HG02981 (cell line): ENCODE measurements around the gene ALKBH7.

ENCODE experiments used
- ATAC-seq: cut with Tn5 transposase; IDR thresholded peaks from one replicate; pipeline ENCODE4 v1.9.1; 2021; ENCODE audit warnings: mild to moderate bottlenecking, moderate library complexity; ENCODE audit not compliant: unreplicated experiment

ALKBH7 gene

DNA sequence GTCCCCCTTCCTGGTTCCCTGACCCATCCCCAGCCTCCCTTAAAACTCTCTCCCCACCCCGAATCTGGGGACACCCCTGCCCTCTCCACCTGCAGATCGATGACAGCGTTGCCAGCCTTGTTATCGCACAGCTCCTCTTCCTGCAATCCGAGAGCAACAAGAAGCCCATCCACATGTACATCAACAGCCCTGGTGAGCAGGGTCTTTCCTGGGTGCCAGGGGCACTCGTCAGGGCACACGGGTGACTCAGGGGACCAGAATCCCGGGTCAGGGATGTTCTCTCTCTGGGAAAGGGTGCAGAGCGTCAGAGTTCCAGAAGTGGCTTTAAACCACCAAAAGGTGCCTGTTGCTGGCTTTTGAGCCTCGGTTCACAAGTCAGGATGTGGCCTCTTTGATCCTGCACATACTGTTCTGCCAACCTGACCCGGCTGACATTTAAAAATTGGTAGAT, 10.2 kb upstream of the ALKBH7 start:
- ATAC-seq: no peak

DNA sequence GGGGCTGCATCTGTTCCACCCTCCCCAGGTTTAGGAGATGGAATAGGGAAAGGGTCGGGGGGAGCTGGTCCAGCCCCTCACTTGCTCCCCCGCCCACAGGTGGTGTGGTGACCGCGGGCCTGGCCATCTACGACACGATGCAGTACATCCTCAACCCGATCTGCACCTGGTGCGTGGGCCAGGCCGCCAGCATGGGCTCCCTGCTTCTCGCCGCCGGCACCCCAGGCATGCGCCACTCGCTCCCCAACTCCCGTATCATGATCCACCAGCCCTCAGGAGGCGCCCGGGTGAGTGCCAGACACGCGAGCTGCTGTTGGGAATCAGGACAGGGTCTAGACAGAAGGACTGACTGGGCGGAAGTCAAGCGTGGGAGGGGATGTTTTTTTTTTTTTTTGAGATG, 8.2 kb upstream of the ALKBH7 start:
- no peak for ATAC-seq

DNA sequence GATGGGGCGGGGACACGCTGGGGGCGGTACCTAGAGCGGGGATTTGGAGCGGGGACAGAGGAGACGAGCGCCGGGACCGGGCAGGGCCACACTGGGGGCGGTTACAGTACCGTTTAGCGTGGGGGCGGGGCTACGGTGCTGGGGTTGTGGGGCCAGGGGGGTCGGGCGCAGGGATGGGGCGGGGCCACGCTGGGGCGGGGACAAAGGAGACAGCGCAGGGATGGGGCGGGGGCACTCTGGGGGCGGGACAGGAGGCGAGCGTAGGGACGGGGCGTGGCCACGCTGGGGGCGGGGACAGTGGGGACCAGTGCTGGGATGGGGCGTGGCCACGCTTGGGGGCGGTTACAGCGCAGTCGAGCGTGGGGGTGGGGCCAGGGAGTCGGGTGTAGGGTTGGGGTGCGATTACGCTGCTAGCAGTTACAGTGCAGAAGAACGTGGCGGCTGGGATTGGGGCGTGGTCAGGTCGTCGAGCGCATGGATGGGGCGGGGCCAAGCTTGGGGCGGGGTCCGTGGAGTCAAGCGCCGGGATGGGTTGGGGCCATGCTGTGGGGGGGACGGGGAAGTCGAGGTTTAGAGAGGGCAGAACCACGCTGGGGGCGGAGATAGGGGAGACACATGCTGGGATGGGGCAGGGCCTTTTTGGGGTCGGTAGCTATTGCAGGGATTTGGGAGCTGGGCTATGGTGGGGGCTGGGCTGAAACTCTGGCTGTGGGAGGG, 660 bp downstream of the ALKBH7 start:
- peak; percentile 49 for ATAC-seq

DNA sequence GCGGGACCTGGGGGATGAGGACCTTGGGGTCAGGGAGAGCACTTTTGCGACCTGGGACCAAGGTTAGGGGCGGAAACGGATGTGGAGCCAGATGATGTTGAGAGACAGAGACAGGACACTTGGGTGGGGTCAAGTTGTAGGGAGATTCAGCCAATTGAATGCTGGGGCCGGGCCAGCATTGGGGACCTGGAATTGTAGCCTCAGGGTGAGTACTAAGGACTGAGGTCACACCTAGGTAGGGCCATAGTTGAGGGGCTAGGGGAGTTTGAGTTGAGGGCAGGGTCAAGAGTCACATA, 1.2 kb downstream of the ALKBH7 start:
- ATAC-seq: no peak

GRCh38 chr19:6374161-6374709, 1.6 kb downstream of the ALKBH7 start:
- no peak for ATAC-seq

- no peak for ATAC-seq
Measured at GRCh38 chr19:6374711-6375410, 2.3 kb downstream of the ALKBH7 start.

DNA sequence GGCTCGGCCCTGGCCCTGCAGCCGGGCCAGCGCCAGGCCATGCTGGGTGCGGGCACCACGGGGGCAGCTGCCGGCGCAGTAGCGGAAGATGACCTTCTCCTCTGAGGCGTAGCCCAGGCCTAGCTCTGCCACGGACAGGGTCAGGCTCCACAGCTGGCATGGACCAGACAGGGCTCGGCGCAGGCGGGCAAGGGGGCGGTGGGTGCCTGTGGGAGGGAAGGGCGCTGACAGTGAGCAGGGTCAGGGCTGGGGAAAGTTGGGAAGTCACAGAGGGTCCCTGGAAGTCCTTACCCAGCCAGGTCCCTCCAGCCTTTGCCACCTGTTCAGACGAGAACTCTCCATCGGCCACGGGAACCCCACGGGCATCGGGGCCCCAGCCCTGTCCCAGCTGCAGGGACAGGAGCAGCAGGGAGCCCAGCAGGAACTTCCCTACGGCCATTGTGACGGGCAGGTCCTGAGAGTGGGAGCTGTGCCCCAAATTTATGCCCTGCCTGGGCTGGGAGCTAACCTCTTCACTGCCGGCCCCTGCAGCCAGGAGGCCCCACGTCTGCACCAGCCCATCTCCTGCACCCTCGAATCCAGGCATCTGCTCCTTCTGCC, 2.9 kb downstream of the ALKBH7 start, which contains the start of gene PSPN:
Gene PSPN, minus strand, starts transcription at position 523 of the 600 bp plus-strand sequence. Its CDS starts 84 bp downstream, at position 439.
- ATAC-seq: no peak

- no peak for ATAC-seq
Measured at GRCh38 chr19:6376512-6377190, 4.1 kb downstream of the ALKBH7 start.

DNA sequence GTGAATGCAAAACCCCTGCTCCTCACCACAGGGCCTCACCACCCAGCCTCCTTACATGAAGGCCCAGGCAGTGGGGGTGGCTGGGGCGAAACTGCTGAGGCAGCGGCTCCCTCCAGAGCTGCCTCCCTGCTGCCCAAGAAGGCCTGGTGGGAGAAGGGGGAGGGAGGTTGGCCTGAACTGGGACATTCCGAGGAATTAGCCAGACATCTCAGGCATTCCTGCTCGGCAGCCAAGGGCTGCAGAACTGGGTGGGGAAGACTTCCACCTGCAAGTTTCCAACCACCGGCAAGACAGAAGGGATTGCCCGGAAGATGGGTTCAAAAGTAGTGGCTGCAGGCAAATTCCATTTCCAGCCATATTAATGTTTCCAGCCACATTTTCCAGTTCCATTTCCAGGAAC, 5.4 kb downstream of the ALKBH7 start:
- ATAC-seq: no peak

- ATAC-seq: no peak
Measured at GRCh38 chr19:6378486-6378885, 5.9 kb downstream of the ALKBH7 start.

- ATAC-seq: no peak
Measured at GRCh38 chr19:6379744-6380143, 7.2 kb downstream of the ALKBH7 start.

- no peak for ATAC-seq
Measured at GRCh38 chr19:6381030-6381750, 8.6 kb downstream of the ALKBH7 start.

GRCh38 chr19:6383188-6383587, 10.6 kb downstream of the ALKBH7 start:
- no peak for ATAC-seq

- ATAC-seq: no peak
Measured at GRCh38 chr19:6384381-6384780, 11.8 kb downstream of the ALKBH7 start.

DNA sequence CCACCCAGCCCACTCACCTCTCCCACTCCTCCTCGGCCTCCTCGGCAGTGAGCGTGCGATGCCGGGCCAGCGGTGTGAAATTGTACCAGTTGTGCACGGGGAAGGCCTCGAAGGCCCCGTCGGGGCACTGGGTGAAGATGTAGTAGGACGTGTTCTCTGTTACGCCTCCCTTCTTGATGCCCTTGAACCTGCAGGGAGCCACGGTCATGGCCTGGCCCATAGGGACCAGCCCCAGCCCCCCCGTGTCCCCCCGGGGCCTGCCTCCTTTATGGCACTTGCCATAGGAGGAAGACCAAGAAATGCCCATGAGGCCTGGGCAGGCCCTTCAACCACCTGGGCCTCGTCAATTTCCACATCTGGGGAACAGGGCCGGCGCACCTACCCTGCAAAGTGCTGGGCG, 14.8 kb downstream of the ALKBH7 start:
- ATAC-seq: no peak

DNA sequence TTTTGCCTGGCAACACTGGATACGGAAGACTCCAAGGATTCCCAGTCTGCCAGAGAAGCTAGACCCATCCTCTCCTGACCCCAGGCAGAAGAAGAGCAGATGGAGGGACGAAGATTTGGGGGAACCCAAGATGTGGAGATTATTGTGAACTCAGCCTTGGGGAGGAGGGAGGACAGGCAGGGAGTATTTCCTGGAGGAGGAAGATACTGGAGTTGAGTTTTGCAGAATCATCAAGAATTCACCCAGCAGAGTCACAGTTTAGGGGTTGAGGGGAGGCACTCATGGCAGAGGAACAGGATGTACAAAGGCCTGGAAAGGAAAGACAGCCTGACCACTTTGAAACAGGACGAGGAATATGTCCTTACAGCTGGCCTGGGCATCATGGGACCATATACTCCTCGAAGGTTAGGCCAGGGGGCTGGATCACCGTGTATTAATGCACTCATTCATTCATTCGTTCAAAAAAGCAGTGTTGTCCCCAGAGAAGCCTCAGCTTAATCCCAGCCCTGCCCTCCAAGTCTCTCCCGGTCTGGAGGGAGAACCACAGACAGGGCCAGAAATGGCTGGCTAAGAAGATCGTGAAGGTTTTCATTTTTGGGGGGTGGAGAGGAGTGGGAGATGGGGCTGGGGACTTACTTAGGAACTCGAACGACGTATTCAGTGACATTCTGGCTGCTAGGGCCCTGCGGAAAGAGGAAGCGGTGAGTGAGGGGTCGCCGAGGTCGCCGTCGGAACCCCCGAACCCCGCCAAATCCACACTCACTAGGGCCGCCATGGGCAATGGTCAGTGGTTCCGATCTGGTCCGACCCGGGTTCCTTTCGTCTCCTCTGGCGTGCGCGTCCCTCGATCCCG, 19.9 kb downstream of the ALKBH7 start:
- no peak for ATAC-seq

DNA sequence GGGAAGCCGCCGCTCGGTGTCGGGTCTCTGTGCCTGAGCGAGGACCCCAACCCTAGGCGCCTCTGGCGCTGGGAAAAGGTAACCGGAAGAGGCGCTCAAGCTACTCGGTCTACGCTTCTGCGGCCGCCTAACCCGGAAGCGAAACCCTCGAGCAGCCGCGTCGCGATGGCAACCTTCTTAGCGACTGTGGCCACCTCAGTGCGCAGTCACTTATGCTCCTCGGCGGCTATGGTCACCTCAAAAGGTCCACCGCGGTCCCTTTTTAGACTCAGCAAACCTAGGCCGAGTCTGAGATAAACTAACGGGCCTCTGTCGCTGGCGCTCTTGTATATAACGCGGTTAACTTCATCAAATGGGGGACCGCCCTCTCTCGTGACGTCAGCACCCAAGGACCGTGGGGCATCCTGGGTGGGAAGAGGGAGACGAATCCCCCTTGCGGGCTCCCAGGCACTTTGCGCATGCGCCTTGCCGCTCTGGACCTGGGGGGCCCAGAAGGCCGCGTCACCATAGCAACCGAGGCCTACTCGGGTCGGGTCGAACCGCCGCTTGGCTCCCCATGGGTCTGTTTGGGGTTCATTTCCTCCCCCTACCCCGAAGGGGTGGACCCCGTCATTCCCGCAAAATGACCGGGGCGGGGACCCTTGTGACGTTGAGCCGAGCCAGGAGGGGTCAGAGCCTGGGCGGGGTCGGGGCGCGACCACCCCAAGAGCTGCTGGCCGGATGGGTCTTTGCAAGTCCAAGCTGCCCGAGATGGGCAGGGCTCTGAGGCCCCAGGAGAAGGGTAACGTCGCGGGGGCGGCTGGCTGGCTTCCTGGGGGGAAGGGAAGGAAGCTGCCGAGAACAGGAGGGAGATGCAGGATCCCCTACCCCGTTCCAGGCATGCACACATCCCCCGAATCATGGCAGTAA, 20.7 kb downstream of the ALKBH7 start, which contains the start of gene GTF2F1:
Gene GTF2F1, minus strand, starts transcription at position 91 of the 909 bp plus-strand sequence. CDS start 169 bp downstream, outside the sequence.
- ATAC-seq: peak; percentile 77

- no peak for ATAC-seq
Measured at GRCh38 chr19:6393983-6394412, 21.4 kb downstream of the ALKBH7 start.
